Keratinocyte (primary cell): ENCODE data around the gene CCNK. TPM values are rescaled to one million over a fixed set of nuclear protein-coding genes. Genes with fewer than 3 reads are reported as not detected.

Experiments
- DNase-seq: peaks from one replicate; pipeline ENCODE4 v3.0.0-alpha.2; 2011; ENCODE audit warnings: low read depth, missing footprints, low spot score
- FAIRE-seq: peaks from 2 replicates; lab custom pipeline; 2011; peaks lifted over from hg19 to GRCh38; lab: Jason Lieb, UNC
- H2AFZ ChIP-seq: 2 replicates; pipeline ENCODE4 v1.6.0; 2012; ENCODE audit warnings: low read length, control low read depth, inconsistent platforms; ENCODE audit not compliant: control insufficient read depth
- H3K27ac ChIP-seq: 2 replicates; pipeline ENCODE4 v1.5.1; 2011; ENCODE audit warnings: low read length; ENCODE audit not compliant: control insufficient read depth, insufficient read depth
- H3K27me3 ChIP-seq: 3 replicates; pipeline ENCODE4 v1.6.0; 2011; ENCODE audit warnings: low read length; ENCODE audit not compliant: control insufficient read depth, insufficient read depth; ENCODE audit errors: extremely low read depth
- H3K36me3 ChIP-seq, 2 experiments: 2 replicates in 1 of 2; 3 replicates in 1 of 2; pipeline ENCODE4 v1.5.1; 2011; ENCODE audit warnings: low read length in 2 of 2, mild to moderate bottlenecking in 1 of 2; ENCODE audit not compliant: control insufficient read depth in 2 of 2, insufficient read depth in 2 of 2; ENCODE audit errors: extremely low read depth in 1 of 2
- H3K4me1 ChIP-seq: 3 replicates; pipeline ENCODE4 v1.5.1; 2011; ENCODE audit warnings: low read length; ENCODE audit not compliant: control insufficient read depth, insufficient read depth; ENCODE audit errors: extremely low read depth
- H3K4me2 ChIP-seq: 3 replicates; pipeline ENCODE4 v1.6.0; 2011; ENCODE audit warnings: low read depth, low read length; ENCODE audit not compliant: control insufficient read depth, insufficient read depth; ENCODE audit errors: extremely low read depth
- H3K4me3 ChIP-seq, 3 experiments: fragments of 200-600 bp in 1 of 3; sonication (generic) in 1 of 3; 2 replicates in 2 of 3; 3 replicates in 1 of 3; pipeline ENCODE4 v1.5.1; 2011 to 2016; ENCODE audit warnings: low read length in 3 of 3, mild to moderate bottlenecking in 3 of 3, control low read depth in 2 of 3, inconsistent platforms in 1 of 3, low read depth in 1 of 3, mixed read lengths in 1 of 3, mixed run types in 1 of 3, moderate library complexity in 1 of 3; ENCODE audit not compliant: control insufficient read depth in 2 of 3, insufficient read depth in 2 of 3; ENCODE audit errors: extremely low read depth in 1 of 3
- H3K79me2 ChIP-seq: 2 replicates; pipeline ENCODE4 v1.6.0; 2012; ENCODE audit warnings: low read length; ENCODE audit not compliant: control insufficient read depth, insufficient read depth
- H3K9ac ChIP-seq: 3 replicates; pipeline ENCODE4 v1.6.0; 2011; ENCODE audit warnings: low read length; ENCODE audit not compliant: control insufficient read depth, insufficient read depth; ENCODE audit errors: extremely low read depth
- H3K9me1 ChIP-seq: 3 replicates; pipeline ENCODE4 v1.6.0; 2011; ENCODE audit warnings: low read length; ENCODE audit not compliant: control insufficient read depth, insufficient read depth; ENCODE audit errors: extremely low read depth
- H3K9me3 ChIP-seq: 2 replicates; pipeline ENCODE4 v1.5.1; 2012; ENCODE audit warnings: low read depth, low read length; ENCODE audit not compliant: control insufficient read depth
- H4K20me1 ChIP-seq: 3 replicates; pipeline ENCODE4 v1.6.0; 2011; ENCODE audit warnings: low read length; ENCODE audit not compliant: control insufficient read depth, insufficient read depth; ENCODE audit errors: extremely low read depth
- EZH2 ChIP-seq: IDR thresholded peaks from one replicate; pipeline ENCODE4 v1.6.1; 2012; ENCODE audit warnings: inconsistent platforms, mild to moderate bottlenecking, low read length, moderate library complexity
- dilution Hi-C: fragments of 300-500 bp; cut with MboI; formaldehyde crosslinking; loops from one replicate; pipeline ENCODE4 v1.7.0; 2020; ENCODE audit warnings: low sequenced_read_pairs; ENCODE audit not compliant: extremely low pct_ligation_motif_present
- polyA plus RNA-seq, 5 experiments: library from polyadenylated mRNA; depleted of rRNA in 3 of 5; stranded (reverse) in 3 of 5; stranded (forward) in 1 of 5; unstranded in 1 of 5; fragments of >200 nt; gene quantifications; 1 replicate in 1 of 5; 2 replicates in 3 of 5; 3 replicates in 1 of 5; pipeline versions ENCODE4 v1.2.1 to v1.2.3, GENCODE V29; 2011 to 2012; ENCODE audit warnings: missing spikeins in 2 of 5, low read depth in 1 of 5, low replicate concordance in 1 of 5
- TF ChIP-seq, protein P1 (sequence below), 3 experiments: IDR thresholded peaks in 1 of 3; conservative IDR thresholded peaks in 1 of 3; optimal IDR thresholded peaks in 1 of 3; 2 replicates in 2 of 3; 3 replicates in 1 of 3; pipeline versions ENCODE3 to v1.5.1; 2011; ENCODE audit warnings: low read length in 3 of 3, mild to moderate bottlenecking in 3 of 3, moderate library complexity in 2 of 3, control low read depth in 1 of 3, inconsistent platforms in 1 of 3; ENCODE audit not compliant: insufficient read depth in 2 of 3; ENCODE audit errors: extremely low read depth in 1 of 3

The CCNK gene
- polyA plus RNA-seq, 1 donor (not counting 4 experiments of a cell fraction or from before 2014, with no cell fraction given) = 12.8 TPM

GRCh38 chr14:99465288-99465687 is 15.9 kb upstream of the CCNK start:
- Histone ChIP-seq H3K4me3 (no peak overlapping the region), H3K9me1 (no peaks in the 10 kb centered on the region), H3K79me2 (peaks cover 43% of the 10 kb centered on the region), H2AFZ (no peak overlapping the region), H3K27me3 (no peaks in the 10 kb centered on the region), H3K4me1 (peaks cover 24% of the 10 kb centered on the region), H3K27ac (no peak overlapping the region), H4K20me1 (no peaks in the 10 kb centered on the region), H3K9me3 (no peaks in the 10 kb centered on the region), H3K9ac (no peak overlapping the region), H3K36me3 (peaks cover 8 to 32% of the 10 kb centered on the region in 2 experiments), H3K4me2 (no peak overlapping the region)
- dilution Hi-C loops = no loop called here
- no peak for TF ChIP-seq EZH2
- TF ChIP-seq, protein P1, sequence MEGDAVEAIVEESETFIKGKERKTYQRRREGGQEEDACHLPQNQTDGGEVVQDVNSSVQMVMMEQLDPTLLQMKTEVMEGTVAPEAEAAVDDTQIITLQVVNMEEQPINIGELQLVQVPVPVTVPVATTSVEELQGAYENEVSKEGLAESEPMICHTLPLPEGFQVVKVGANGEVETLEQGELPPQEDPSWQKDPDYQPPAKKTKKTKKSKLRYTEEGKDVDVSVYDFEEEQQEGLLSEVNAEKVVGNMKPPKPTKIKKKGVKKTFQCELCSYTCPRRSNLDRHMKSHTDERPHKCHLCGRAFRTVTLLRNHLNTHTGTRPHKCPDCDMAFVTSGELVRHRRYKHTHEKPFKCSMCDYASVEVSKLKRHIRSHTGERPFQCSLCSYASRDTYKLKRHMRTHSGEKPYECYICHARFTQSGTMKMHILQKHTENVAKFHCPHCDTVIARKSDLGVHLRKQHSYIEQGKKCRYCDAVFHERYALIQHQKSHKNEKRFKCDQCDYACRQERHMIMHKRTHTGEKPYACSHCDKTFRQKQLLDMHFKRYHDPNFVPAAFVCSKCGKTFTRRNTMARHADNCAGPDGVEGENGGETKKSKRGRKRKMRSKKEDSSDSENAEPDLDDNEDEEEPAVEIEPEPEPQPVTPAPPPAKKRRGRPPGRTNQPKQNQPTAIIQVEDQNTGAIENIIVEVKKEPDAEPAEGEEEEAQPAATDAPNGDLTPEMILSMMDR (optimal IDR thresholded peaks at IDR 0.05 in 1 of 3, IDR thresholded peaks at IDR 0.05 in 1 of 3, conservative IDR thresholded peaks at IDR 0.05 in 1 of 3; ENCODE audit: extremely low read depth in 1 of 3, insufficient read depth in 2 of 3, low read length in 3 of 3) = no peak
- DNase-seq = no peak
- no peak for FAIRE-seq

DNA sequence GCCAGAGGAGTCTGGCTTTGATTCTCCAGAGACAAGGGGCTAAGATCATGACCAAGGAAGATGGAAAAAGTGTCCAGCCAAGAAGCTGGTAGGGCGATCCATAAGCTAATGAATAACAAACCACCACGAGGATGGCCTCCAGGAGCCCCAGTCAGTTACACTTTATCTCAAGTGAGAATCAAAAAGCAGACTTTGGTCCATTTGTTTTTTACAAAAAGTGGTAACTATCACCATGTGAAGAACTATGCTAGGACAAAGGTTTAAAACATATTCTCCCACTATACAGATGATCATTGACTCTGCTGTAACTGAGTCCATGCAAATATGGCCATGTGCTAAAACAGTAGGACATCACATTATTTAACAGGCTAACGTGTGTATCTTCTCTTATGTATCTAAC is 14.5 kb upstream of the CCNK start:
- FAIRE-seq (no peak), DNase-seq (no peak)
- Histone ChIP-seq H3K9ac (no peak overlapping the region), H3K9me3 (no peaks in the 10 kb centered on the region), H4K20me1 (peaks cover 4% of the 10 kb centered on the region), H3K36me3 (peaks cover 7 to 25% of the 10 kb centered on the region in 2 experiments), H3K4me2 (no peak overlapping the region), H3K4me3 (no peak overlapping the region), H3K9me1 (no peaks in the 10 kb centered on the region), H3K79me2 (peaks cover 58% of the 10 kb centered on the region), H2AFZ (no peak overlapping the region), H3K4me1 (peaks cover 10% of the 10 kb centered on the region), H3K27ac (no peak overlapping the region), H3K27me3 (no peaks in the 10 kb centered on the region)
- dilution Hi-C loops = no loop called here
- TF ChIP-seq EZH2 = no peak
- TF ChIP-seq, protein P1 (optimal IDR thresholded peaks at IDR 0.05 in 1 of 3, IDR thresholded peaks at IDR 0.05 in 1 of 3, conservative IDR thresholded peaks at IDR 0.05 in 1 of 3; ENCODE audit: extremely low read depth in 1 of 3, insufficient read depth in 2 of 3, low read length in 3 of 3) = no peak
